ENCODE measurements around the gene CDKAL1. TPM values are rescaled to one million over a fixed set of nuclear protein-coding genes. Genes with fewer than 3 reads are reported as not detected.
"Not testable (repeated sequence)": the region's sequence is repeated elsewhere in the genome, so short reads cannot be mapped to it uniquely, and the experiment has no call there.

Gene CDKAL1
- total RNA-seq, 1 donor from 2014 or later = 11.2 TPM

DNA sequence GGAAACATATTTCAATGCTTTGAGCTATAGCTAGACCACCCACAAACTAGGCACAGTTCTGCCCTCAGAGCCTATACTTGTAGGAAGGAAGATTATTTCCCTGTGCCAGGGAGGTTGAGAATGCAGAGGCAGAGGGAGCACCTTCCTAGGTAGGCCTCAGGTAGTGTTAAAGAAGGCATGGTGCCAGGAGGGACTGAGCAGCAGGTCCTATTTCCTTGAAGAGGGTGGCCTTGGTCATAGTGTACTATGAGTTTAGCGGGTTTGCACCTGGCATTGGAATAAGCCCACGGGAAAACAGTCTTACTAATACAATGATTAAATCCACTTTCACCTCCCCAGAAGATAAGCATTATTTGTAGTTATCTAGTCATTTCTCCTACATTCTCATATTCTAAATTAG lies 375.4 kb downstream of the CDKAL1 start:
- no peak for DNase-seq (ENCODE audit: extremely low read depth, low read depth, low spot score)

DNA sequence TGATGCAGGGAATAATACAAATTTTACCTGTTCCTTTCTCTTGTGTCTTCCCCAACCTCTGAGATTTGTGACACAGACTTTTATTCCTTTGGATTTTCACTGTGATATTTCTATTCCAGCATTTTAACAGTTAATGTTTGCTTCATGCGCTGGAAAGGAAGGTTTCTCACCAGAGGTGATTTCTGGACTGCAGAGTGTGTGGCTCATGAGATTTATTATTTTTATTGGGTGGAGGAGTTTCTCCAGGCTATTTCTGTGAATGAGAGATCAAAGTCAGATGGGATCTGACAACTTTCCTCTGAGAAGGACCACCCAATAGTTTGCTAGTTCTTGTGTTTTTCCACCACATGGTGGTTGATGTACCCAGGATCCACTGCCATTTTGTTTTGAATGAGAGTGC lies 377.5 kb downstream of the CDKAL1 start:
- DNase-seq (ENCODE audit: extremely low read depth, low read depth, low spot score) = no peak

DNA sequence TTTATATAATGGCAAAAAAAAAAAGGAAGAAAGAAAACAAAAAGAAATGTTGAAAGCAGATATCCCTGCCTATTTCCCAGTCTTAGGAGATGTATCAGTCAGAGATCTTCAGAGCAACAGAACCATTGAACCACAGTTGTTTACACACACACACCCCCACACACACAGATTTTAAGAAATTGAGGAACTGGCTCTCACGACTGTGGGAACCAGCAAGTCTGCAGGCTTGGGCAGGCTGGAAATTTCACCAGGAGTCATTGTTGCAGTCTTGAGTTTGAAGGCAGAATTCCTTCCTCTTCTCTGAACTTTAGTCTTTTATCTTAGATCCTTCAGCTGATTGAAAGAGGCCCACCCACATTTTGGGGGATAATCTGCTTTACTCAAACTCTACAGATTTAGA lies 380.9 kb downstream of the CDKAL1 start:
- no peak for DNase-seq (ENCODE audit: extremely low read depth, low read depth, low spot score)

DNA sequence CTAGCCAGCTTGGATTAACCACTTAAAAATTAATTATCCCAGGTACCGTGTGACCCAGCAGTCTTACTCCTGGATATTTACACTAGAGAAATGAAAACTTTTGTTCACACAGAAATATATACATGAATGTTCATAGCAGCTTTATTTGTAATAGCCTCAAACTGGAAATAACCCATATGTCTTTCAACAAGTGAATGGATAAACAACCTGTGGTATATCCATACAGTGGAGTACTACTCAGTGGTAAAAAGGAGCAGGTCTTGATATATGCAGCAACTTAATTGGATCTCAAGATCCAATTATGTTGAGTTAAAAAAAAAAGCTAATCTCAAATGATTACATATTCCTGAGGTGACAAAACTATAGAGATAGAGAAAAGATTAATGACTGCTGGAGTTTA lies 381.4 kb downstream of the CDKAL1 start:
- DNase-seq (ENCODE audit: extremely low read depth, low read depth, low spot score) = no peak

DNA sequence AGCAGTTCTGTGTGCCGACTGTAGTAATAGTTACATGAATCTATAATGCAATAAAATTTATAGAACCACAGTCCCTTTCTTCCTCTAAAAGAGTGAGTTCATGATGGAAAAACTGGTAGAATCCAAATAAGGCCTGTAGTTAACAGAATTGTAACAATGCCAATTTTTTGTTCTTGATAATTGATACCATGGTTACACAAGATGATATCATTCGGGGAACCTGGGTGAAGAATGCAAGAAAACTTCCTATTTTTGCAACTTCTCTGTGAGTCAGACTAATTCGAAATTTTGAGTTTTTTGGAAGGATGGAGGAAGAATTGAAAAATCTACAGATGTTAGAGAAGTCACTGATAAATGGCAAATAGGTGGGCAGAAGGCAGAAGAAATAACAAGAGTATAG lies 381.8 kb downstream of the CDKAL1 start:
- peak; percentile 7 for DNase-seq (ENCODE audit: extremely low read depth, low read depth, low spot score)

DNA sequence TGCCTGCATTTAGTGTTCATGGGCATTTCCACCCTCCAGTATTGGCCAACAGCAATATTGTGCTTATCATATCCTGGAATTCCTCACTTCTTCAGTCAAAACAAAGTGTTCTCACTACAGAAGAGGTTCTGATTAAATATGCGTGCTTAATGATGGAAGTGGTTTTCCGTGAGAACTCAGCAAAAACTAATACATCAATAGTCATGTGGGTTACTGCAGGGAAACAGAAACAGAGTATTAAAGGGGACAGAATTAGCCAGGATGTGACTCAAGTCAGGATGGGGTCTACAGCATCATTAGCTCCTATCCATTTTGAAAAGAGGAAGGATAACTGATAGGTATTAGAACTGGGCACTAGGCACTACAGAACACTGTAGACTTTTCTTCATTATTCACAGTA lies 384.6 kb downstream of the CDKAL1 start:
- peak; percentile 7 for DNase-seq (ENCODE audit: extremely low read depth, low read depth, low spot score)

DNA sequence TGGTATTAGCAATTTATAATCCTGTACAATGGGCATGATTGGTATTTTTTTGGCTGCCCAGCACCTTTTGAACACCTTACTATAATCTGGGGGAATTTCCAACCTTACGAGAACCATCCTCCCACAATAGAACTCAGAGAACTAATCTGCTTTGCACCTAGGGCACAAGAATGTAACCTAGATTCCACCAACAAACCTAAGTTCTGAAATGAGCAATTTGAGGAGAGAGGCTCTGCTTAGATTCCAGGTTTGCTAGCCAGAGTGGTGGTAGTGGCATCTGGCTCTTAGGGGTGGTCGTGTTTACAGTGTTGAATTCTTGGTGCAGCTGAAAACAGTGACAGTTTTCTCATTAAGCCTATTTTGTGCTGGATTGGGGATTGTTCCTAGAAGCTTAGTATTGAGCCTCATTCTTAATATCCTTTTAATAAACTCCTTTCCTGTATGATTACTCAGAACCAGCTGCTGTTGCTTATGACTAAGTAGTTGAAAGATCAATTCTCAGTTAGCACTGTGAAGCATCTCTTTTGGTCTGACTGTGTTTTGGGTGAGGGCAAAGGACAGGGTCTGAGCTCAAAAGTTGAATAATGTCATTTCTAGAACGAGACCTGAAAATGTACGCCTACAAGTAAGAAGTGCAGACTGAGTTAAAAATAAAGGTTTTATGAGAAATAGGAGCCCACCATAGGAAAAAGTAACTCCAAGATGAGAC lies 385.6 kb downstream of the CDKAL1 start:
- DNase-seq (ENCODE audit: extremely low read depth, low read depth, low spot score) = no peak

DNA sequence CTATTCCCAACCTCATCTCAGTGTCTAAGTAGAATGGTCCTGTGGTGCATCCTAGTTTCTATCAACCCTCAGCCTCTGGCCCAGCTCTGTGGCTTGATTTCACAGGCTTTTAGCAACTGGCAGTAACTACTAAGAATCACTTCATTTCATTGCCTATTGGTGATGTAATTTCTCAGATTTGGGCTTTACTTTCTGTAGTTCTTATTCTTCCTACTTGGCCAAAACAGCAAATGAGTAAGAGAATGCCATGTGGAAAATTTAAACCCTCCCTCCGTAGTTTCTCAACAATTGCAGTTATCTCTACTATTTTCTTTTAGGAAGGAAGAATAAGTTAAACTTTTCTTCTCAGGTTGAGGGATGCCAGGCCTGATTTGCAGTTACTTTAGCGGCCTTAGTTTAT lies 387.3 kb downstream of the CDKAL1 start:
- DNase-seq (ENCODE audit: extremely low read depth, low read depth, low spot score) = no peak

DNA sequence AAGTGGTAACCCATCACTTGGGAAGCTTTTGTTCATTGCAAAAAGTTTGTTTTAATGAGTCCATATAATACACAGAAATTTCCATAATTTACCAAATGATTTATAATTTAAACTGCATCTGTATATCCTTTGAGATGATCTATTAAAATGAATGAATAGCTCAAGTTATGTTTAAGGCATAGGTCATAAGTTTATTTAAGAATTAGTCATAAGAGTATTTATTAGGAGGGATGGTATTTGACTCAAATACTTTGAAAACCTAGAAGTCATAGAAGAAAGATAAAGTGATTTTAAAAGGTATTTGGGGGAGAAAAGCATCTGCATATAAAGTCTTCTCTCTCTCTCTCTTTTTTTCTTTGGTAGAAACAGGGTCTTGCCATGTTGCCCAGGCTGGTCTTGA lies 388.5 kb downstream of the CDKAL1 start:
- no peak for DNase-seq (ENCODE audit: extremely low read depth, low read depth, low spot score)

DNA sequence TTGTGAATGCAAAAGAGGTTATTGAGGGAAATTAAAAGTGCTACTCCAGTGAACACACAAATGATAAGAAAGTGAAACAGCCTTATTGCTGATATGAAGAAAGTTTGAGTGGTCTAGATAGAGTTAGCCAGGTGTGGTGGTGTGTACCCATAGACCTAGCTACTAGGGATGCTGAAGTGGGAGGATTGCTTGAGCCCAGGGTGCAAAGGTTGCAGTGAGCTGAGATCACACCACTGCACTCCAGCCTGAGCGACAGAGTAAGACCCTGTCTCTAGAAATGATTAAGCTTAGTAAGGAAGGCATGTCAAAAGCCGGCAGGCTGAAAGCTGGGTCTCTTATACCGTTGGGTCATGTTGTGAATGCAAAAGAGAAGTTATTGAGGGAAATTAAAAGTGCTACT lies 389.8 kb downstream of the CDKAL1 start:
- not testable (repeated sequence) for DNase-seq (ENCODE audit: extremely low read depth, low read depth, low spot score)

DNA sequence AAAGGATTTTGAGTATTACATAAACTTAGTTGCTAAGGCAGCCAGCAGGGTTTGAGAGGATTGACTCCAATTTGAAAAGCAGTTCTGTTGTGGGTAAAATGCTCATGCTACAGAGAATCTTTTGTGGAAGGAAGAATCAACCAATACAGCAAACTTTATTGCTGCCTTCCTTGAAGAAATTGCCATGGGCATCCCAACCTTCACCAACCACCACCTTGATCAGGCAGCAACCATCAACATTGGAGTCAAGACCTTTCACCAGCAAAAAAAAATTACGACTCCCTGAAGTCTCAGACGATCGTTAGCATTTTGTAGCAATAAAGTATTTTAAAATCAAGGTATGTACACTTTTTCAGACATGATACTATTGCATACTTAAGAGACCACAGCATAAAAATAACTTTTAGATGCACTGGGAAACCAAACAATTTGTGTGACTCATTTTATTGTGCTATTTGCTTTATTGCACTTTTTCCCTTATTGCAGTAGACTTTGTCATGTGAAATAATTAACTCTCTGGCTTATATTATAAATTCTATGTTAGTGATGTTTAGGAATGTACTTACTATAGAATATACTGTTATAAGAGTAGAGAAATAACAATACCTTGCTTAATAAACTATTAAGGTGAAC lies 390.8 kb downstream of the CDKAL1 start:
- DNase-seq (ENCODE audit: extremely low read depth, low read depth, low spot score) = no peak

DNA sequence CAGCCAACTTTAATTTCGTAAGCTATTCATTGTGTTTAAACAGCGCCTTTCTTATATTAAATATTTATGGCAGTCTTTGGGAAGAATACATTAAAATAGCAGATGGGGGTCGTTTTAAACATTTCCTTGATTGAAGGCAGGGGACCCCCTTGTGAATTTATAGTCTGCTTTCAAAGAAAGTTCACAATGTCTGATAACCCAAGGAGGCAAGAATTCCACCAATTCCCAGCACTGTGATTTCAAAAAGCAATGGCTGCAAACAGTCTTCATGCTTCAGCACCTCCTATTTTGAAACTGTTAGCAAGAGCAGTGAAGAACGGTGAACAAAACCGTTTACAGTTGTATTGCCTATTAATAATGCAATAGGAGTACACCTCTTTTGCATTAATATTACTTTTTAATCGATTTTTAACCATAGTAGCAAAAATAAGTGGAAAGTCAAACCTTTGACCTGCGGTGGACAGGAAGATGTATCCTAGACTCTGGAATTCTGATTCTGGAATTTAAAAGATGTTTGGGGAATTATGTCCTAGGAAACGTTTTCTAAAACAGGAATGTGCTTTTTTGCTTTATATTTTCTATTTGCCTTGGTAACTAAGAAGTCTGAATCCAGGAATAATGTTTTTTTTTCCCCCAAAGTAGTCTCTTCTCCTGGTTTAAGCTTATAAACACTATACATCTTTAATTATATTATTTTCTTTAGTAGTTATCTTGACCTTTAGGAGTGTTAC lies 393.0 kb downstream of the CDKAL1 start:
- DNase-seq (ENCODE audit: extremely low read depth, low read depth, low spot score) = no peak

DNA sequence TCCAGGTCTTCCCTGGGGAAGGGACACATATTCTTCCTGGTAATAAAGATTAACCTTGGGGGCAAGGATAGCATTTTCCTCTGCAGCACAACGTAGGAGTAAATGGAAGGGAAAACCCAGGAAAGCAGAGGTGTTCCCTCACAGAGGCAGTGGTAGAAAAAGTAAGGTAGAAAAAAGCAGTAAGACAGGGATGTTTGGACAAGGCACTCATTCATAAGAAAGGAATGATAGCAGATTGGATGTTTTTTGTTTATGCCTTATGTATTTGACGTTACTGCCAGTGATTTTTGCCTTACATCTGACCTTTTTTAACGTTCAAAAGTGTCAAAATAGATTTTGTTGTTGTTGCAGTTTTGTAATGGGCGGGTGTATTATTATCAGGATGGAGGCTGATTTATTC lies 395.0 kb downstream of the CDKAL1 start:
- DNase-seq (ENCODE audit: extremely low read depth, low read depth, low spot score) = no peak

DNA sequence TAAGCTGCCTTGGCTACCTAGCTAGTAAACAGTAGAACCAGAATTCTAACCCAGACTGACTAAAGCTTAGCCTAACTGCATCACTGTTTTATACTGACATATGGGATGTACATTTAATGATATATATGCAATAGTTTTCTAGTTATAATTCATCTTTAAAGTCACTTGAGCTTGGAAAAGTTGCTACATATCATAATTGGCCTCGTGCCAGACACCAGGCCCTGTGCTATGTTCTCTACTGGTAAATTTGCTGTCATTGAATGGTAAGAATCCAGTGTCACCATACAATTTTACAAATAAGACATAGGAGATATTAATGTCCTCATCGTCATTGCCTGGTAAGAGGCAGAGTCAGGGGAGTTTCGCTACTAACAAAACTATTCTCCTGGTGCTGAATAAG lies 396.8 kb downstream of the CDKAL1 start:
- no peak for DNase-seq (ENCODE audit: extremely low read depth, low read depth, low spot score)

DNA sequence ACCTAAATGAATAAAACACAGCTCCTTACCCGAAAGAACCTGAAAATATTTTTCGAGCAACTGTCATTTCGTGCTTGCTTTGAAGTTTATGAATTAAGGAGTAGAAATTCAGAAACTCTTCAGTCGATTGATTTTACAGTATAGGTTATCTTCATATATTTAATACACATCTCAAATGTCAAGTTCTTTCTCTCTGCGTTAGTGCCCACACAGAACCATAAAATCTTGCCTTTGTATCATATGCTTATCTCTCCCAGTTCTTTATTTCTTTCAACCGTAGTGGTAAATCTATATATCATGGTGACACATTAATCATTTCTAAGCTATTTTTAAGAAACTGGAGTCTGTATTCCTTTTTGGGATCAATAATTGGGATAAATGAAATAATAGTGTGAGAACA lies 397.5 kb downstream of the CDKAL1 start:
- no peak for DNase-seq (ENCODE audit: extremely low read depth, low read depth, low spot score)

DNA sequence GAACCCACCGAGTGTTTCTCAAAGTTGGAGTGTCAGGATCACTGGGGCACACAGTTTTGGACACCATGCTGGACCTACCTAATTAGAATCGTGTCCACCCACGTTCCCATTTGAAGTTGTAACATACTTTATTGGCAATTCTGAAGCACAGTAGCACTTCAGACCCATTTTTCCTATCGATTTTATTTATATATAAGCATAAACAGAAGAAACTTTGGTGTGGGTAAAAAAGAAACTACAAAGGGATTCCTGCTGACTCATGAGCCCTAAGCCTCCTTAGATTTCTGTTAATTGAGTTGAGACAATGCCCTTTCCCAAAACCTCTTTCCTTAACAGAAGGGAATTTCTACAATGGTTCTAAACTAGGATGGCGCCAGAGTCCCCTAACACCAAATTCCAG lies 398.0 kb downstream of the CDKAL1 start:
- no peak for DNase-seq (ENCODE audit: extremely low read depth, low read depth, low spot score)

DNA sequence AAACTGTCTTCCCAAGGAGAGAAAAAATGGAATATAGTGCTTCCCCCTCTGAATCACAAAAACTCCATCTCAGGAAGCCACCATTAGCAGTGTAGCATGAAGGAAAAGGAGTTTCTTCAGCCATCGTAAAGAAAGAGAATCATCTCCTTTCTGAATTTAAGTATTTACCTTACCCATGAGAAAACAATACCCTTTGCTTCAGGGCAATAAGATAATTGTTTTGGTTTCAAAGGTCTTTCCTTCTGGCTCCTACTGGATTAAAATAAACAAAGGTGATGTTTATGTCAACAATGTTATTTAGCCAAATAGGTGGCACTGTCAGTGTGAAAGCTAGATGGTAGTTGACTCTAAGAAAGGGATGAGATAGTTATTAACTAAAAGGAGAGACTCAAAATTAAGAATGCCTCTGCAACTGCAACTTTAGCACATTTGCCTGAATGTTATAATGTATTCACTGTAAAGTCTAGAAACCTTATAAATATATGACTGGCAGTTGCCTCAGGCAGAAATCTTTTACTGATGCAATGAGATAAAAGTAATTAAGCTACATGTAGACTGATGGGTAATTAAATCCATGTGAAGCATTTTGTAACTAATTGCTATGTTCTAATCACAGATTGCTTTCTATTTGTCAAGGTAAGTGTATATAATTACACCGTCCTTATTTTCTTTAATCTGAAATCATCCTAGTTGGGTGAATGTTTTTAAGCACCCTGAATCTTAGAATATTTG lies 399.0 kb downstream of the CDKAL1 start:
- no peak for DNase-seq (ENCODE audit: extremely low read depth, low read depth, low spot score)

DNA sequence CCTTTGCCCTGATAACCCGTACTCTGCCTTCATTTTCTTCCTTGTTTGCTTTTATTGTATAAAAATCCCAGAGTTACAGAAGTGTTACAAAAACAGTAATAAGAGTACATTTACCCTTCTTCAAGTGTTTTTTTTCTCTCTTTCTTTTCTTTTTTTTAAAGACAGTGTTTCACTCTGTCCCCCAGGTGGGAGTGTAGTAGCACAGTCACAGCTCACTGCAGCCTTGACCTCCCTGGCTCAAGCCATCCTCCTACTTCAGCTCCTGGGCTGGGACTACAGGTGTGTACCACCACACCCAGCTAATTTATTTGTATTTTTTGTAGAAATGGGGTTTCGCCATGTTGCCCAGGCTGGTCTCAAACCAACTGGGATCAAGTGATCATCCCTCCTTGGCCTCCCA lies 402.7 kb downstream of the CDKAL1 start:
- no peak for DNase-seq (ENCODE audit: extremely low read depth, low read depth, low spot score)

DNA sequence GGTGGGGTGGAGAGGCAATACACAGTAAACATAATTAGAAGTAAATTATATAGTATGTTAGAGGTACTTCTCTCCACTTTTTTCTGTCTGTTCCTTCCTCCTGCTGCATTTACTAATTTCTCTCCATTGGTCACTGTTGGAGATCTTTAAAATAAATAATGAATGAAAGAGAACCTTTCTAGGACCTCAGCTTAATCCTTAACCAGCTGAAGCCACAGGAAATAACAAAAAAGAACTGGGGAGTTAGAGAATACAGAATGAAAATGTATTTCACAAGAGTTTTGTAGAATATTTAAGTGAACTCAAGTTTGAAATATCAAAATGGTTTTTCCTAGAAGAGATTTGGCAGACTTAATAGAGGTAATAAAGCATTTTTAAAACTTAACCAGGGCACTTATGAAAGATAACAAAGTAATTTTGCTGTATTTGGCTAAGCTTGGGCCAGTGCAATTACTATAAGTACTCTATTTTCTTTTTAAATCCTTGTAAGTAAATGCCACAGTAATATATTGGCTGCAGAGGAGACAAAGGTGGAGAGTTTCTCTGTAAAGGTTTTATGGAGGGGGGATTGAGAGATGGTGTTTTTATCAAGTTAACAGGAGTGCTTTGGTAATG lies 405.0 kb downstream of the CDKAL1 start:
- DNase-seq (ENCODE audit: extremely low read depth, low read depth, low spot score) = no peak

DNA sequence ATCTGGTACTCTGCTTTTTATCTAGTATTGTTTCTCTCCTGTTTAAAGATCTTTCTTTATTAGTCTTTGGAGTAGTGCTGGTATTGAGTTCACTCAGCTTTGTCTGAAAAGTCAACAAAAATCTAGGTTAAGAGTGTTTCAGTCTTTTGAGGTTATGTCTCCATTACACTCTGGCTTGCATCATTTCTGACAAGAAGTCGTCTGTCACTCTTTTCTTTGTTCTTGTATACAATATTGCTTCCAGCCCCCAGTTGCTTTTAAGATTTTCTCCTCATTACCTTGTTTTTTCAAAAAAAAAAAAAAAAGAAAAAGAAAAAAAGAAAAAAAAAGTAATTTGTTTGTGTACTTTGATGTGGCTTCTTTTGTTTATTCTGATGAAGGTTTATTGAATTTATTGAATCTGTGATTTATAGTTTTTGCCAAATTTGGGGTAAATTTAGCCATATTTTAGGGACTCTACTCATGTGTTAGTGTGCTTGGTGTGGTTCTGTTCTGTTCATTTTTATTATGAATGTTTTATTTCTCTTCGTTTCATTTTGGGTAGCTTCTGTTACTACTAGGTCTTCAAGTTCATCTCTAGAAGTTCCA lies 408.9 kb downstream of the CDKAL1 start:
- no peak for DNase-seq (ENCODE audit: extremely low read depth, low read depth, low spot score)

DNA sequence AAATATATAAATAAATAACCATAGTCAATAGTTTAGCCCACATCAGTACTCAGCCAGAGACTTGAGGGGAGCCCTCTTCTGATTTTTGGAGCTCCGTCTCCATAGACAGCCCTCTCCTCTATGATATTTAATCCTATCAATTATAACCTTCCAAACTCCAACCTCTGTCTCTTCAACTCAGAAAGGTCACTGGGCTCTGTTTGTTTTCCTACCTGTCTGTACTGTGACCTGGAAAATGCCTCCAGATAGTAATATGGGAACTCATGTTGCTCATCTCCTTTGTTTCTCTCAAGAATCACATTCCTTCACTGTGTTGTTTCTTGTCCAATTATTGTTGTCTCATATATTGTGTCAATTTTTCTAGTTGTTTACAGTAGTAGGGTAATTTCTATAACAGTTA lies 409.7 kb downstream of the CDKAL1 start:
- DNase-seq (ENCODE audit: extremely low read depth, low read depth, low spot score) = no peak

Data from glomerular endothelial cell (primary cell).